K562 (cell line): ENCODE data around the gene LPCAT2. TPM values are rescaled to one million over a fixed set of nuclear protein-coding genes. Genes with fewer than 3 reads are reported as not detected.

Source experiments
- ATAC-seq: fragments of 200-7000 bp; cut with Tn5 transposase; 3 replicates; pipeline ENCODE4 v1.9.1; 2020; ENCODE audit warnings: moderate library complexity
- BruUV-seq: library from RNA; stranded (reverse); fragments of 400-500 nt; replicated peaks from 2 replicates; lab custom pipeline; 2021; lab: Mats Ljungman, UMichigan
- CTCF ChIA-PET: fragments of 300-600 bp; formaldehyde crosslinking; extraction: SDS; loops from one replicate; lab custom pipeline; 2021; ENCODE audit warnings: low intra/inter-chr PET ratio; lab: Yijun Ruan, JAX
- POLR2A ChIA-PET: fragments of 300-600, 350-650 bp; sonication (Branson Sonifier 250); formaldehyde crosslinking; extraction: SDS; loops from one replicate; lab custom pipeline; 2021; ENCODE audit warnings: antibody characterized with exemption, inconsistent platforms; lab: Yijun Ruan, JAX
- DNase-seq, 4 experiments: peaks; one replicate each; pipeline versions ENCODE4 v3.0.0 to v3.0.0-alpha.2; 2011 to 2018; ENCODE audit warnings: low spot score in 3 of 4, mixed read lengths in 3 of 4; ENCODE audit errors: extremely low read depth in 1 of 4
- FAIRE-seq: peaks from 2 replicates; lab custom pipeline; 2011; peaks lifted over from hg19 to GRCh38; lab: Jason Lieb, UNC
- H2AFZ ChIP-seq: 2 replicates; pipeline ENCODE4 v1.6.0; 2011; ENCODE audit warnings: low read depth, low read length, control low read depth, inconsistent platforms
- H3K27ac ChIP-seq: fragments of 200-600 bp; 3 replicates; pipeline ENCODE4 v1.8.0; 2011; ENCODE audit warnings: low read depth, mild to moderate bottlenecking, control low read depth, inconsistent platforms, low read length, moderate library complexity, mixed read lengths; ENCODE audit errors: extremely low read depth
- H3K27me3 ChIP-seq, 2 experiments: fragments of 300-600 bp in 1 of 2; 2 replicates in 1 of 2; 3 replicates in 1 of 2; pipeline versions ENCODE4 v1.6.0 to v1.8.0; 2011; ENCODE audit warnings: inconsistent platforms in 2 of 2, low read length in 2 of 2, mild to moderate bottlenecking in 1 of 2, mixed read lengths in 1 of 2, moderate library complexity in 1 of 2; ENCODE audit not compliant: control insufficient read depth in 2 of 2, insufficient read depth in 2 of 2
- H3K36me3 ChIP-seq: fragments of 300-600 bp; 3 replicates; pipeline ENCODE4 v1.8.0; 2011; ENCODE audit warnings: mild to moderate bottlenecking, low read length, inconsistent platforms; ENCODE audit not compliant: control insufficient read depth, insufficient read depth
- H3K4me1 ChIP-seq, 2 experiments: fragments of 200-600 bp in 1 of 2; replicated peaks in 1 of 2; 2 replicates in 1 of 2; 3 replicates in 1 of 2; pipeline versions ENCODE4 v1.5.1 to v1.8.0; 2011; ENCODE audit warnings: inconsistent platforms in 2 of 2, low read length in 2 of 2, mild to moderate bottlenecking in 1 of 2, mixed read lengths in 1 of 2, moderate library complexity in 1 of 2; ENCODE audit not compliant: control insufficient read depth in 2 of 2, insufficient read depth in 2 of 2
- H3K4me2 ChIP-seq: 2 replicates; pipeline ENCODE4 v1.6.1; 2011; ENCODE audit warnings: low read length, control low read depth, inconsistent platforms, mixed read lengths; ENCODE audit not compliant: insufficient read depth
- H3K4me3 ChIP-seq: fragments of 200-600 bp; sonication (generic), shearing (Covaris generic); 2 replicates; pipeline ENCODE4 v1.5.1; 2016; ENCODE audit warnings: control low read depth, inconsistent platforms
- H3K79me2 ChIP-seq: fragments of 200-600 bp; 3 replicates; pipeline ENCODE4 v1.8.0; 2011; ENCODE audit warnings: low read length, inconsistent platforms; ENCODE audit not compliant: control insufficient read depth, insufficient read depth
- H3K9ac ChIP-seq, 2 experiments: 2 replicates each; pipeline versions ENCODE4 v1.6.0 to v1.6.1; 2011; ENCODE audit warnings: low read depth in 2 of 2, low read length in 2 of 2, control low read depth in 1 of 2, inconsistent platforms in 1 of 2, mild to moderate bottlenecking in 1 of 2, mixed read lengths in 1 of 2; ENCODE audit not compliant: insufficient read depth in 1 of 2
- H3K9me1 ChIP-seq: one replicate; pipeline ENCODE4 v1.6.0; 2011; ENCODE audit warnings: inconsistent platforms, mild to moderate bottlenecking, low read length, moderate library complexity; ENCODE audit not compliant: control insufficient read depth, insufficient read depth
- H3K9me3 ChIP-seq: replicated peaks from 2 replicates; pipeline ENCODE4 v1.5.1; 2011; ENCODE audit warnings: low read depth, low read length, inconsistent platforms; ENCODE audit not compliant: control insufficient read depth, insufficient read depth
- H4K20me1 ChIP-seq: replicated peaks from 2 replicates; pipeline ENCODE4 v1.6.1; 2011; ENCODE audit warnings: low read length, inconsistent platforms, mixed read lengths; ENCODE audit not compliant: control insufficient read depth, insufficient read depth
- MEIS2 ChIP-seq: fragments of 450-650 bp; IDR thresholded peaks from 2 replicates; pipeline ENCODE4 v1.6.1; 2014; ENCODE audit warnings: mild to moderate bottlenecking; ENCODE audit not compliant: partially characterized antibody
- PHF21A ChIP-seq: fragments of 450-650 bp; IDR thresholded peaks from 2 replicates; pipeline ENCODE4 v1.6.1; 2017; ENCODE audit warnings: low read depth, borderline replicate concordance
- RBM25 ChIP-seq: fragments of 200-400 bp; formaldehyde crosslinking; IDR thresholded peaks from 2 replicates; pipeline ENCODE4 v1.6.1; 2018; ENCODE audit warnings: low read length, low read depth, moderate library complexity; ENCODE audit not compliant: severe bottlenecking
- SIN3B ChIP-seq: fragments of 450-650 bp; IDR thresholded peaks from 2 replicates; pipeline ENCODE4 v1.6.1; 2017; ENCODE audit warnings: low read depth, mild to moderate bottlenecking, moderate library complexity
- ZNF384 ChIP-seq: IDR thresholded peaks from 2 replicates; pipeline ENCODE4 v1.6.1; 2012; ENCODE audit warnings: low read depth, low read length, improper control_type of control experiment
- ZSCAN29 ChIP-seq: fragments of 450-650 bp; IDR thresholded peaks from 2 replicates; pipeline ENCODE4 v1.6.1; 2017
- WGBS: fragments of 100-300 bp; shearing (Covaris generic); methylation state at CpG from one replicate; pipeline ENCODE4 v1.1.6; 2016; ENCODE audit warnings: low coverage, mixed read lengths; ENCODE audit not compliant: insufficient coverage; ENCODE audit errors: missing lambda C conversion rate; 5-methylcytosine and 5-hydroxymethylcytosine counted together
- in situ Hi-C: fragments of 300-500 bp; cut with MboI; formaldehyde crosslinking; loops from 4 replicates; pipeline ENCODE4 v1.15.0; 2018; ENCODE audit warnings: inconsistent platforms, mixed read lengths
- intact Hi-C: fragments of 100-400 bp; cut with micrococcal nuclease; formaldehyde crosslinking; loops from 2 replicates; pipeline ENCODE4 v1.14.2; 2022
- polyA plus RNA-seq, 8 experiments: library from polyadenylated mRNA; depleted of rRNA in 4 of 8; stranded (reverse) in 5 of 8; unstranded in 3 of 8; fragments of >200 nt; fragmentation: Nextera tagmentation in 2 of 8; fragmentation: Illumina TruSeq in 1 of 8; extraction: Ambion mirVana in 2 of 8; extraction: Trizol in 1 of 8; gene quantifications; 2 replicates each; pipeline versions ENCODE4 v1.2.1 to v1.2.3, GENCODE V29; 2011 to 2014; ENCODE audit warnings: inconsistent platforms in 1 of 8, missing spikeins in 1 of 8
- total RNA-seq, 7 experiments: library from RNA; depleted of rRNA in 6 of 7; stranded (reverse); fragments of >200 nt in 6 of 7; fragmentation: Illumina TruSeq in 2 of 7; extraction: Trizol in 2 of 7; gene quantifications; 2 replicates each; pipeline versions ENCODE4 v1.2.1 to v1.2.3, GENCODE V29; 2011 to 2021; ENCODE audit warnings: low replicate concordance in 1 of 7

Gene LPCAT2
- total and polyA plus RNA-seq, 9 of the 15 experiments (the other 6 are each of a cell fraction or from before 2014, with no cell fraction given) = 2.9 to 15.0 (median 7.3) TPM

DNA sequence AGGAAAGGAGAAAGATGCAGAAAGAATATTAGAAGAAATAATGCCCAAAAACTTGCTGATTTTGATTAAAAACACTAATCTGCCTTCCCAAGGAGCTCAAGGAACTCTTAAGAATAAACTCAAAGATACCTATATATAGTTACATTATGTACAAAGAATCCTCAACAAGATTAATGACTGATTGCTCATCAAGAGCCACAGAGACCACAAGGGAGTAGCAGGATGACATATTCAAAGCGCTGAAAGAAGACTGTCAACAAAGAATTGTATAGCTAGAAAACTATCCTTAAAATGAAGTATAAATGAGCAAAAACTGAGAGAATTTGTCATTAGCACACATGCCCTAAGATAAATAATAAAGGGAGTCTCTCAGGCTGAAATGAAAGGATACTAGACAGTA is 6.2 kb downstream of the LPCAT2 start:
- no peaks in the 10 kb centered on the region for H3K9me3 ChIP-seq
- ChIA-PET CTCF (no interaction called here), POLR2A (interaction anchor here (1.0 to 1.5 kb wide), 2 partner anchors 13 to 17 kb away, joined by 3 to 4 read pairs; no protein-coding TSS in a partner anchor)
- no peak overlapping the region for H3K4me3 ChIP-seq
- H3K36me3 ChIP-seq = no peaks in the 10 kb centered on the region
- FAIRE-seq = no peak
- H4K20me1 ChIP-seq = no peaks in the 10 kb centered on the region
- H3K4me2 ChIP-seq = no peak overlapping the region
- in situ Hi-C loops (no loop called here), intact Hi-C loops (no loop called here)
- H3K27me3 ChIP-seq = no peaks in the 10 kb centered on the region
- no peaks in the 10 kb centered on the region for H3K79me2 ChIP-seq
- no peak overlapping the region for H2AFZ ChIP-seq
- no peak for ATAC-seq
- H3K4me1 ChIP-seq = peaks cover 0 to under 1% of the 10 kb centered on the region in 2 experiments; a peak in 3 of 5 replicates
- no peaks in the 10 kb centered on the region for H3K9me1 ChIP-seq
- 7% methylated on average over 1 of the region's 1 CpG for WGBS
- no peak for TF ChIP-seq PHF21A
- peak; percentile 72 for TF ChIP-seq MEIS2
- no peak for TF ChIP-seq SIN3B
- no peak for TF ChIP-seq ZSCAN29
- TF ChIP-seq, all 486 proteins: peak for 1
- BruUV-seq = no TSS peak
- no peak for DNase-seq
- no peak overlapping the region for H3K27ac ChIP-seq
- H3K9ac ChIP-seq = no peak overlapping the region

DNA sequence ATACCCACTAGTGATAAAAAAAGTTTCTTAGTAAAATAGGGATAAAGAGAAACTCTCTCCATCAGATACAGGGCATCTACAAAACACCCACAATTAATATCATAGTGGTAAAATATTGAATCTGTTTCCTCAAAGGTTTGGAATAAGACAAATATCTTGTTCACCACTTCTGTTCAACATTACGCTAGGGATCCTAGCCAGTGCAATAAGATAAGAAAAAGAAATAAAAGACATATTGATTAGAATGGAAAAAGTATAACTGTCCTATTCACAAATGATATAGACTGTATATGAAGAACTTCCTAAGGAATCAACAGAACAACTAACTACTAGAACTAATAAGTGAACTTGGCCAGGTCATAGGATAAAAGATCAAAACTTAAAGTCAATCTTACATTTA is 12.9 kb downstream of the LPCAT2 start:
- no peaks in the 10 kb centered on the region for H3K36me3 ChIP-seq
- intact Hi-C loops = no loop called here
- H3K27ac ChIP-seq = no peak overlapping the region
- H3K9ac ChIP-seq = no peak overlapping the region
- ChIA-PET CTCF (no interaction called here), POLR2A (no interaction called here)
- in situ Hi-C loops = no loop called here
- DNase-seq (no peak), ATAC-seq (no peak), FAIRE-seq (no peak)
- H3K79me2 ChIP-seq = no peaks in the 10 kb centered on the region
- BruUV-seq = no TSS peak
- H3K4me1 ChIP-seq = no peaks in the 10 kb centered on the region
- no peaks in the 10 kb centered on the region for H3K27me3 ChIP-seq
- no peaks in the 10 kb centered on the region for H4K20me1 ChIP-seq
- no peak overlapping the region for H3K4me3 ChIP-seq
- WGBS = 20% methylated on average over 1 of the region's 1 CpG
- TF ChIP-seq RBM25 (peak; percentile 43), ZNF384 (no peak)
- H3K4me2 ChIP-seq = no peak overlapping the region
- H3K9me1 ChIP-seq = no peaks in the 10 kb centered on the region
- no peaks in the 10 kb centered on the region for H3K9me3 ChIP-seq
- H2AFZ ChIP-seq = no peak overlapping the region
